CD14-positive monocyte (primary cell): Measurements from ENCODE around the gene C1QTNF9. TPM values are rescaled to one million over a fixed set of nuclear protein-coding genes. Genes with fewer than 3 reads are reported as not detected.

Experiments
- DNase-seq, 3 donors: peaks; one replicate each; pipeline ENCODE4 v3.0.0-alpha.2; 2011 to 2022
- H2AFZ ChIP-seq: 2 replicates; pipeline ENCODE4 v1.6.0; 2012; ENCODE audit warnings: mild to moderate bottlenecking, low read depth, low read length, inconsistent platforms; ENCODE audit not compliant: insufficient read depth, poor library complexity, severe bottlenecking
- H3K27ac ChIP-seq, 2 donors: 1 replicate in 1 of 2; 2 replicates in 1 of 2; pipeline ENCODE4 v1.5.1; 2012 to 2013; ENCODE audit warnings: low read length in 2 of 2, control low read depth in 1 of 2, inconsistent platforms in 1 of 2, low read depth in 1 of 2, mild to moderate bottlenecking in 1 of 2
- H3K27me3 ChIP-seq, 2 donors: one replicate each; pipeline versions ENCODE4 v1.6.0 to v1.6.1; 2011 to 2013; ENCODE audit warnings: low read length in 2 of 2; ENCODE audit not compliant: control insufficient read depth in 2 of 2, insufficient read depth in 2 of 2
- H3K36me3 ChIP-seq, 2 donors: replicated peaks in 1 of 2; 1 replicate in 1 of 2; 2 replicates in 1 of 2; pipeline versions ENCODE4 v1.5.1 to v1.6.1; 2012 to 2013; ENCODE audit warnings: low read length in 2 of 2, control low read depth in 1 of 2, inconsistent platforms in 1 of 2, mild to moderate bottlenecking in 1 of 2; ENCODE audit not compliant: insufficient read depth in 2 of 2, control insufficient read depth in 1 of 2
- H3K4me1 ChIP-seq, 2 donors: 1 replicate in 1 of 2; 2 replicates in 1 of 2; pipeline versions ENCODE4 v1.5.1 to v1.6.1; 2012 to 2013; ENCODE audit warnings: low read length in 2 of 2, control low read depth in 1 of 2, inconsistent platforms in 1 of 2, mild to moderate bottlenecking in 1 of 2, moderate library complexity in 1 of 2; ENCODE audit not compliant: insufficient read depth in 2 of 2, control insufficient read depth in 1 of 2
- H3K4me2 ChIP-seq: replicated peaks from 2 replicates; pipeline ENCODE3; 2012; ENCODE audit warnings: low read length, moderate library complexity, mild to moderate bottlenecking; ENCODE audit not compliant: poor library complexity, severe bottlenecking; ENCODE audit errors: extremely low read depth
- H3K4me3 ChIP-seq, 3 experiments: fragments of 200-600 bp in 1 of 3; sonication (generic) in 1 of 3; replicated peaks in 1 of 3; 1 replicate in 2 of 3; 2 replicates in 1 of 3; pipeline ENCODE4 v1.5.1; 2011 to 2013; ENCODE audit warnings: low read length in 3 of 3, mild to moderate bottlenecking in 3 of 3, control low read depth in 2 of 3, low read depth in 2 of 3, inconsistent platforms in 1 of 3, moderate library complexity in 1 of 3
- H3K79me2 ChIP-seq: 2 replicates; pipeline ENCODE4 v1.6.0; 2012; ENCODE audit warnings: mild to moderate bottlenecking, control low read depth, inconsistent platforms, low read length, moderate library complexity; ENCODE audit not compliant: insufficient read depth
- H3K9ac ChIP-seq: 2 replicates; pipeline ENCODE4 v1.6.0; 2017; ENCODE audit warnings: low read length, mild to moderate bottlenecking; ENCODE audit not compliant: insufficient read depth, poor library complexity, severe bottlenecking
- H3K9me3 ChIP-seq, 2 donors: replicated peaks in 1 of 2; 1 replicate in 1 of 2; 2 replicates in 1 of 2; pipeline versions ENCODE4 v1.5.1 to v1.6.1; 2012 to 2013; ENCODE audit warnings: low read length in 2 of 2, control low read depth in 1 of 2; ENCODE audit not compliant: control insufficient read depth in 1 of 2, insufficient read depth in 1 of 2
- H4K20me1 ChIP-seq: 2 replicates; pipeline ENCODE4 v1.6.0; 2012; ENCODE audit warnings: mild to moderate bottlenecking, low read length, control low read depth, moderate library complexity; ENCODE audit not compliant: insufficient read depth
- H3K27ac Mint-ChIP-seq, 7 donors: one replicate each; pipeline ENCODE4 v1.8.0; 2020; ENCODE audit warnings: mild to moderate bottlenecking in 7 of 7, mixed read lengths in 7 of 7, moderate library complexity in 6 of 7, inconsistent platforms in 2 of 7
- H3K27me3 Mint-ChIP-seq, 3 donors: one replicate each; pipeline ENCODE4 v1.8.0; 2021 to 2022; ENCODE audit warnings: low read depth in 3 of 3, mild to moderate bottlenecking in 3 of 3, mixed read lengths in 3 of 3, moderate library complexity in 3 of 3, inconsistent platforms in 1 of 3
- H3K36me3 Mint-ChIP-seq, 2 donors: one replicate each; pipeline ENCODE4 v1.8.0; 2020; ENCODE audit warnings: mixed read lengths in 2 of 2, inconsistent platforms in 1 of 2, mild to moderate bottlenecking in 1 of 2
- H3K4me1 Mint-ChIP-seq: one replicate; pipeline ENCODE4 v1.8.0; 2020; ENCODE audit warnings: mild to moderate bottlenecking, mixed read lengths
- H3K4me3 Mint-ChIP-seq, 2 donors: one replicate each; pipeline ENCODE4 v1.8.0; 2020; ENCODE audit warnings: mild to moderate bottlenecking in 2 of 2, mixed read lengths in 2 of 2, moderate library complexity in 1 of 2
- H3K9me3 Mint-ChIP-seq, 7 donors: one replicate each; pipeline ENCODE4 v1.8.0; 2020 to 2022; ENCODE audit warnings: mixed read lengths in 7 of 7, mild to moderate bottlenecking in 6 of 7, moderate library complexity in 6 of 7, inconsistent platforms in 2 of 7
- CTCF ChIP-seq: fragments of 200-600 bp; IDR thresholded peaks from one replicate; pipeline ENCODE4 v1.8.0; 2022; ENCODE audit warnings: antibody characterized with exemption, mild to moderate bottlenecking
- WGBS: methylation state at CpG from one replicate; pipeline ENCODE4 v1.1.5; 2013; ENCODE audit warnings: missing lambda C conversion rate; ENCODE audit not compliant: insufficient coverage; 5-methylcytosine and 5-hydroxymethylcytosine counted together
- intact Hi-C, 2 donors: fragments of 100-400 bp; cut with micrococcal nuclease; formaldehyde crosslinking; loops; one replicate each; pipeline versions ENCODE4 v1.15.0 to v1.15.1; 2023
- polyA plus RNA-seq, 3 donors: library from polyadenylated mRNA; depleted of rRNA in 1 of 3; unstranded in 2 of 3; stranded (reverse) in 1 of 3; fragments of 300-500 nt in 2 of 3; fragments of >200 nt in 1 of 3; fragmentation: Illumina TruSeq in 2 of 3; gene quantifications; 1 replicate in 2 of 3; 2 replicates in 1 of 3; pipeline ENCODE4 v1.2.3, GENCODE V29; 2012 to 2021

The C1QTNF9 gene
- polyA plus RNA-seq, 3 donors: not detected

- H2AFZ ChIP-seq: no peak overlapping the region
- 94% methylated on average over 1 of the region's 5 CpGs for WGBS
- no peak overlapping the region for H3K4me3 ChIP-seq
- Mint-ChIP-seq H3K27me3 (peaks cover 0 to 10% (median 8%) of the 10 kb centered on the region in 3 donors), H3K9me3 (no peaks in the 10 kb centered on the region), H3K27ac (peak overlapping the region in 2 of 7 donors; percentile 18 to 50), H3K4me3 (no peak overlapping the region), H3K36me3 (peaks cover 64 to 65% of the 10 kb centered on the region in 2 donors), H3K4me1 (no peaks in the 10 kb centered on the region)
- H3K9ac ChIP-seq: no peak overlapping the region
- no peaks in the 10 kb centered on the region for H3K4me1 ChIP-seq
- no peaks in the 10 kb centered on the region for H3K27me3 ChIP-seq
- H4K20me1 ChIP-seq: peaks cover 5% of the 10 kb centered on the region
- no peak for DNase-seq
- no peak for TF ChIP-seq CTCF
- H3K36me3 ChIP-seq: peaks cover 56 to 67% of the 10 kb centered on the region in 2 donors
- intact Hi-C loops: no loop called here
- no peak overlapping the region for H3K4me2 ChIP-seq
- no peaks in the 10 kb centered on the region for H3K79me2 ChIP-seq
- H3K27ac ChIP-seq: no peak overlapping the region
- H3K9me3 ChIP-seq: no peaks in the 10 kb centered on the region
Observed at GRCh38 chr13:24304620-24305019, 4.8 kb upstream of the C1QTNF9 start.

DNA sequence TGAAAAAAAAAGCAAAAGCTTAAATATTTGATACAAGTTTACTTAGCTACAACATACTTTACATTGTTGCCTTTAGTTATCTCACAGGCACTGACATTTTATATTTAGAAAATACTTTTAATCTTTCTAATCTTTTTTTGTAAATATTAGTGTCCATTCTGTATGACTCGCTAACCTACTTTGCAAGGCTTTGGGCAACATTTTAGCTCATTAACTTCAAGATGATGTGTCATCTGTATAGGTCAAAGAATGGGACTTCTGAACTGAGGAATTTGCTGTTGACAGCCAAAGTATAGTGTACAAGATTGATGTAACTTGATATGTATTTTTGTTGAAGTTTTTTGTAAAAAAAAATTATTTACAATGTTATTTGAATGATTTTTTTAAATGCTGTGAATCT is 2.7 kb upstream of the C1QTNF9 start:
- peaks cover 44 to 45% of the 10 kb centered on the region in 2 donors for H3K36me3 Mint-ChIP-seq
- no peak overlapping the region for H2AFZ ChIP-seq
- peaks cover 0 to 17% (median 14%) of the 10 kb centered on the region in 3 donors for H3K27me3 Mint-ChIP-seq
- H3K27me3 ChIP-seq: no peaks in the 10 kb centered on the region
- no peak for TF ChIP-seq CTCF
- H3K27ac ChIP-seq: no peak overlapping the region
- H3K4me1 Mint-ChIP-seq: no peaks in the 10 kb centered on the region
- H3K4me1 ChIP-seq: no peaks in the 10 kb centered on the region
- no peak overlapping the region for H3K9ac ChIP-seq
- H3K4me3 ChIP-seq: no peak overlapping the region
- intact Hi-C loops: no loop called here
- H3K9me3 Mint-ChIP-seq: no peaks in the 10 kb centered on the region
- H3K4me2 ChIP-seq: no peak overlapping the region
- no peak overlapping the region for H3K27ac Mint-ChIP-seq
- no peaks in the 10 kb centered on the region for H4K20me1 ChIP-seq
- WGBS: no CpG with 5 or more reads among the region's 1 CpG
- no peaks in the 10 kb centered on the region for H3K79me2 ChIP-seq
- DNase-seq: no peak
- H3K9me3 ChIP-seq: no peaks in the 10 kb centered on the region
- H3K36me3 ChIP-seq: peaks cover 36 to 47% of the 10 kb centered on the region in 2 donors
- H3K4me3 Mint-ChIP-seq: no peak overlapping the region
